GM13977 (cell line): Measurements from ENCODE around the gene SYNJ2.

ENCODE experiments used
- DNase-seq: peaks from one replicate; pipeline ENCODE4 v3.0.0; 2012; ENCODE audit warnings: low spot score
- in situ Hi-C: fragments of 300-500 bp; cut with MboI; formaldehyde crosslinking; loops from one replicate; pipeline ENCODE4 v1.12.0; 2022; ENCODE audit warnings: low sequenced_read_pairs, low pct_unique_long_range_greater_than_20kb, mixed read lengths, inconsistent platforms; ENCODE audit not compliant: unreplicated experiment
- TF ChIP-seq, protein P1 (sequence below): IDR thresholded peaks from 2 replicates; pipeline ENCODE4 v1.5.1; 2012; ENCODE audit warnings: mild to moderate bottlenecking, control low read depth; ENCODE audit not compliant: insufficient read depth; ENCODE audit errors: extremely low read depth, missing control alignments

SYNJ2 gene

DNA sequence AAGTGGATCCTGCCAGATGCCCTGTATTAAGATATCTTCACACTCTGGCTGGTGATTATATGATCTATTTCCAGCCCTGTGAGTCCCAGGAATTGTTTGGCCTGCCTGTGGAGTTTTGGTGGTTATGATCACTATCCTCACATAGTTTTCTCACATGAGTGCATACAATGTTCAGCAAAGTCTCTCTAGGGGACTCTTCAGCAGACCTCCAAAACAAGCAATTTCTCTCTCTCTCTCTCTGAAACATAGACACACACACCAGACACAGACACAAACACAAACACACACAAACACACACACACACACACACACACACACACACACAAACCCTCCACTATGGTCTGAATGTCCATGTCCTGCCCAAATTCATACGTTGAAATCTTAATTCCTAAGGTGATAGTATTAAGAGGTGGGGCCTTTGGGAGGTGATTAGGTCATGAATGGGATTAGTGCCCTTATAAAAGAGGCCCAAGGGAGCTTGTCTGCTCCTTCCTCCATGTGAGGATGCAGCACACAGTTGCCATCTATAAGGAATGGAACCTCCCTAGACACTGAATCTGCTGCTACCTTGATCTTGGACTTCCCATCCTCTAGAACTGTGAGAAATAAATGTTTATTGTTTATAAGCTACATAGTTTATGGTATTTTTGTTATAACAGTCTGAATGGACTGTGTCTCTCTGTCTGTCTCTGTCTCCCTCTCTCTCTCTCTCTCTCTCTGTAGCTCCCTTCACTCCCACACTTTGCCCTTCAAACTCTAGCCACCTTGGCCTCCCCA lies 22.0 kb upstream of the SYNJ2 start:
- no peak for DNase-seq
- TF ChIP-seq, protein P1, sequence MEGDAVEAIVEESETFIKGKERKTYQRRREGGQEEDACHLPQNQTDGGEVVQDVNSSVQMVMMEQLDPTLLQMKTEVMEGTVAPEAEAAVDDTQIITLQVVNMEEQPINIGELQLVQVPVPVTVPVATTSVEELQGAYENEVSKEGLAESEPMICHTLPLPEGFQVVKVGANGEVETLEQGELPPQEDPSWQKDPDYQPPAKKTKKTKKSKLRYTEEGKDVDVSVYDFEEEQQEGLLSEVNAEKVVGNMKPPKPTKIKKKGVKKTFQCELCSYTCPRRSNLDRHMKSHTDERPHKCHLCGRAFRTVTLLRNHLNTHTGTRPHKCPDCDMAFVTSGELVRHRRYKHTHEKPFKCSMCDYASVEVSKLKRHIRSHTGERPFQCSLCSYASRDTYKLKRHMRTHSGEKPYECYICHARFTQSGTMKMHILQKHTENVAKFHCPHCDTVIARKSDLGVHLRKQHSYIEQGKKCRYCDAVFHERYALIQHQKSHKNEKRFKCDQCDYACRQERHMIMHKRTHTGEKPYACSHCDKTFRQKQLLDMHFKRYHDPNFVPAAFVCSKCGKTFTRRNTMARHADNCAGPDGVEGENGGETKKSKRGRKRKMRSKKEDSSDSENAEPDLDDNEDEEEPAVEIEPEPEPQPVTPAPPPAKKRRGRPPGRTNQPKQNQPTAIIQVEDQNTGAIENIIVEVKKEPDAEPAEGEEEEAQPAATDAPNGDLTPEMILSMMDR, result no peak
- in situ Hi-C loops, result no loop called here

DNA sequence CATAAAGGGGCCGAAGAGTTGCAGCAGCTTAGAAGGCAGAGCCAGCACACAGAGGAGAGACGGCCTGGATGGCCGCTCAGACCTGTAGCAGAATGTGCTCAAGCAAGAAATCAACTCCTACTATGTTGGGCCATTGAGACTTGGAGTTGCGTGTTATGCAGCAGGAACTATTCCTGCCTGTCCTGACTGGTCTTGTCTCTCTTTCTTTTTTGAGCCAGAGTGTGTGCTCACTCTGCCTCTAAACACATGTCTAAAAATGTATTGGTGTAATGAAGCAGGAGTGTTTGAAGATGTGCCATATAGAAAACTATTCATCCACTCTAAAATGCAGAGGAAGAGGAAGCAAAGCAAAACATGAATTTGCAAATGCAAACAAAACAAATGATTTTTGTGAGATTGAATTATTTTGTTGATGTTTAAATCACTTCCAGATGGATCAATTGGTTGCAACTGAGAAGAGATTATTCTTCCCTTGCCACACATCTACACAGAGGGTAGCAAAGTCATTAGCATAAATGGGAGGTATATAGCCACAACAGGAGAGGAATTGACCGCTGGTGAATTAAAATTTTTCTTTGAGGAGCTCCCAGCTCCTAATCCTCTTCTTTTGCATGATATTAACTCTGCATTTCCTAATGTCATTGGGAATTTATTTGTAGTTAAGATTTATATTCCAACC lies 20.4 kb upstream of the SYNJ2 start:
- TF ChIP-seq, protein P1, result no peak
- no peak for DNase-seq
- in situ Hi-C loops, result no loop called here

DNA sequence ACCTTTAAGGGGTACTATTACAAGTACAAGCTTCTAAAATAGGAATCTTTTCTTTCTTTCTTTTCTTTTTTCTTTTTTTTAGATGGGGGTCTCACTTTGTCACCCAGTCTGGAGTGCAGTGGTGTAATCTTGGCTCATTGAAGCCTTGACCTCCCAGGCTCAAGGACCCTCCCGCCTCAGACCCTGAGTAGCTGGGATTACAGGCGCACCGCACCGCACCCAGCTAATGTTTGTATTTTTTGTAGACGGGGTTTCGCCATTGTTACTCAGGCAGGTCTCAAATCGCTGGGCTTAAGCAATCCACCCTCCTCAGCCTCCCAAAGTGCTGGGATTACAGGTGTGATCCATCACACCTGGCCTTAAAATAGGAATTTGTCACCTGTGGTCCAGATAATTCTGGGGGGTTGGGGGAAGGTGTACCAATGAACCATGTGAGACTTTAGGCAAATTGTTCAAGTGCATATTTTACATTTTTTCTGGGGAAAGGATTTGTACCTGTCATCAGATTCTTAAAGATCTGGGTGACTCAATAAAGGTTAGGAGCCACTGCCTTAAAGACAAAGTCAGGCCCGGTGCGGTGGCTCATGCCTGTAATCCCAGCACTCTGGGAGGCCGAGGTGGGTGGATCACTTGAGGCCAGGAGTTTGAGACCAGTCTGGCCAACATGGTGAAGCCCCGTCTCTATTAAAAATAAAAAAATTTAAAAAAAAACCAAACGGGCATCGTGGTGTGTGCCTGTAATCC lies 19.7 kb upstream of the SYNJ2 start:
- TF ChIP-seq, protein P1, result no peak
- in situ Hi-C loops, result no loop called here
- no peak for DNase-seq

DNA sequence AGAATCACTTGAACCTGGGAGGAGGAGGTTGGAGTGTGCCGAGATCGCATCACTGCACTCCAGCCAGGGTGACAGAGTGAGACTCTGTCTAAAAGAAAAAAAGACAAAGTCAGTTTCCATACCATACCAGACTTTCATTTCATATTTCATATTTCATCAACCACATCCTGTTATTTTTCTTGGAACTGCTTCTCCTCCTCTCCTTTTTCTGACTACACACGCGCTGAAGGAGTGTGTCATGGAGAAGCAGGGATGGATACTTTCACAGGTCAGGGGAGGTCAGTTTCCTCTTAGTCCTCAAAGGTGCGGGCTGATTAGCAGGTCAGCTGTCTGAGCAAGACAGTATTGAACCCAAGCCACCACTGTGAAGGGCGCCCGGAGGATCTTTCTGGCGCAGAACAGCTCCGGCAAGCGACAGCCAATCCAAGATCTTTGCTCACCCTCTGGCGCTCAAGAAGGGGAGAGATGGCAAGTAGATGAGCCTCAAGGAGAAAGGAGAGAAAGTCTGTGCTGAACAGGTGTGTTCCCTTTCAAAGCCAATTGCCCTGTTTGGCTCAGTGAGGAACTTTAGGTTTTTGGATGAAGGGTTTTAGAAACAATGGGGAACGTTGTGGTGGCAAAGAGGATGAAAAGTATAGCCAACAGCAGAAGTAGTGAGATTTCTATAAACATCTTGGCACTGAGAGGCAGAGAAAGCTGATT lies 18.9 kb upstream of the SYNJ2 start:
- TF ChIP-seq, protein P1, result no peak
- no peak for DNase-seq
- in situ Hi-C loops, result no loop called here

DNA sequence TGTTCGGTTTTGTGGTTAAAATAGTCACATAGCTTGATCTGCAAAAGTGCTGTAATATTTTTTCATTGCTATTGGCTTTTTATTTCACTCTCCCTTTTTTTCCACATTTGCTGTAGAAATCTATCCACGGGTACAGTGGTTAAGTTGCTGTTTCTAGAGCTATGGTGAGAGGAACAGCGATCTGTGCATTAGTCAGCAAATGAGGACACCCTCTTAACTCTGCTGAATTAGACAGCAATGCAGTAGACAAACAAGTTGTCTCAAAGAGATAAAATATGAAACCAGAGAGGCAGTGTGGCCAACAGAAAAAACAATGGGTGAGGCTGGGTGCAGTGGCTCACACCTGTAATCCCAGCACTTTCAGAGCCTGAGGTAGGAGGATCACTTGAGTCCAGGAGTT lies 17.6 kb upstream of the SYNJ2 start:
- in situ Hi-C loops, result no loop called here
- TF ChIP-seq, protein P1, result no peak
- DNase-seq, result no peak

DNA sequence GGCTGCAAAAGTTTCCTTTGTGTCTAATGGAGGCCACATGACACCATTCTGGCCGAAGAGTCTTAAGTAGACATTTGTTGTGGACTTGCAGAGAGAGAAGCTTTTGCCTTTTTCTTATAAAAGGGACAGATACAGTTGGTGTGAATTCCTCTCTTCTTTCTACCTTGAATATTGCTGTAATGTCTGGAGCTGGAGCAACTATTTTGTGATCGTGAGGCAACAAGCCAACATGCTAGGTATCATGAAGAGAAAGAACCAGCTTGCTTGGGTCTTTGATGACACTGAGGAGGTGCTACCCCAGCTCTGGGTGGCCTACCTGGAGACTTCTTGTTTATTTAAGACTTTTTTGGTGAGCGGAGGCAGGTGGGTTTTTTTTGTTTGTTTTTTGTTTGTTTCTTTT lies 16.3 kb upstream of the SYNJ2 start:
- in situ Hi-C loops, result no loop called here
- DNase-seq, result no peak
- TF ChIP-seq, protein P1, result no peak
